Mesangial cell (primary cell): ENCODE measurements around the gene CLDN5. TPM values are rescaled to one million over a fixed set of nuclear protein-coding genes. Genes with fewer than 3 reads are reported as not detected.

Experiments used
- total RNA-seq: library from RNA; depleted of rRNA; stranded (reverse); fragments of >200 nt; gene quantifications from 2 replicates; pipeline ENCODE4 v1.2.3, GENCODE V29; 2015

CLDN5 gene, protein sequence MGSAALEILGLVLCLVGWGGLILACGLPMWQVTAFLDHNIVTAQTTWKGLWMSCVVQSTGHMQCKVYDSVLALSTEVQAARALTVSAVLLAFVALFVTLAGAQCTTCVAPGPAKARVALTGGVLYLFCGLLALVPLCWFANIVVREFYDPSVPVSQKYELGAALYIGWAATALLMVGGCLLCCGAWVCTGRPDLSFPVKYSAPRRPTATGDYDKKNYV
- total RNA-seq, result 0.13 TPM in 1 of 2 replicates, not detected in the other

DNA sequence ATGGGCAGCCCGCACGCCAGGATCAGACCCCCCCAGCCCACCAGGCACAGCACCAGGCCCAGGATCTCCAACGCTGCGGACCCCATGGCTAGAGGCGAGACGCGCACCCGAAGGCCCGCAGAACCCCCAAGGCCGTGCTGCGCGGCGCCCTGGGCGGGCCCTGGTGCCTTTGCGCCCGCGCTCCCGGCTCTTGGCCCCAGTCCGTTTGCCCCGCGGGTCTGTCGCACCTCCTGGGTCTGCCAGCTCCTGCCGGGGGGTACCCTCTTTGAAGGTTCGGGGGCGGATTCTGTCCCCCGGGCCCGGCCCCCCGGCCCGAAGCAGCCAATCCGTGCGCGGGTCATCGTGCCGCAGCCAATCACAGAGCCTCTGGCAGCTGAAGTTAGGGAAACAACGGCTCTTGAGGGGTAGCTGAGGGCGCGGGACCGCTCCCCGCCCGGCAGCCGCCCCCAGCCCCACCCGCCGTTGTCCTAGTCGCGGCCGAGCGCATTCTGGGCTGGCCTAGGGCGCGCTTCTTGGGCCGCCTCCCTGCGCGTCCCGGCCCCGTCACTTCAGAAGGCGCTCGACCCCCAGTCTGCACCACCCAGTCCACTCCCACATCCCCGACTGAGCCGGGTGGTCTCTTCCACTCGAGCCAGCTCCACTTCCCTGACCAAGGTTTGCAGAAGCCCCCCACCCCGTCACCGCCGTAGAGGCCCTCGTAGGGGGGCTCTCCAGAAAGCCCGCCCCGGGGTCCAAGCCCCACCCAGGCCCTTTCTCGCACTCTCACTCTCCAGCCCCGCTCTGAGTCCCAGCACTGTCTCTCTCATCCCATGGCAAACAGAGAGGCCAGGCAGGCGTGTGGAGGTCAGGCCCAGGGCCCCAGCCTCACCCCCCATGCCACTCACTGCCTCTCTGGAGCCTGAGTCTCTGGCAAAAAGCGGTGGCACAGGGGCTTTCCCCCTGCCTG, at the start of gene CLDN5:
Gene CLDN5, minus strand, starts transcription at position 241 of the 946 bp plus-strand sequence. Its CDS starts 155 bp downstream, at position 86.

DNA sequence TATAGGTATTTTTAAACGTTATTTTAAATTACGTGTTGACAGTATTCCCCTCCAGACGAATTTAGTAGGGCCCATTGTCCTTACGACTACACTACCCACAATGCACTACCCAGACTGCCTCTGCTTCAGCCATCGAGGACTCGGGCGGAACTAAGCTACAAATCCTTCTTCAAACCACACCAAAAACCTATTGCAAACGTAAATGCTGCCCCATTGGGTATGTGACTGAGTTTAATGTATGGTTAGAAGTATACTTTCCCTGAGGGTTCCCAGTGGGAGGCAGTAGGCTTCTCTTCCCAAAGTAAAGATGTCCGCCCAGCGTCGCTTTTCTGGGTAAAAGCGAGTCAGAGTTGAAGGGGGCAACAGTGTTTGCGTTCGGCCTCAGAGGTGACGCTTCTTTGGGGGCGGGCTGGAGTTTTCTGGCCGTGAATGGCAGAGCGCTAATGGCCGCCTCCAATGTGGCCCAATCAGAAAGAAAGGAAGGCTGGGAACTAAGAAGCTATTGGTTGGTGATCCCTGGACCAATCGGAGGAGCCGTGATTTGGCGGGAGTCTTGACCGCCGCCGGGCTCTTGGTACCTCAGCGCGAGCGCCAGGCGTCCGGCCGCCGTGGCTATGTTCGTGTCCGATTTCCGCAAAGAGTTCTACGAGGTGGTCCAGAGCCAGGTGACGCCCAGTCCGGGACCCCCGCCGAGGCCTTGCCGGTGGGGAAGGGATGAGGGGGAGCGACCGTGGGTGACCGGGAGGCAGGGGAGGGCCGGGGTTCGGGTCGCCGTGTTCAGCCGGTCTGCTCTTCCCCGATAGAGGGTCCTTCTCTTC, 44.6 kb downstream of the CLDN5 start, which contains the start of gene CDC45:
Gene CDC45, plus strand, starts transcription at position 566 of the 818 bp plus-strand sequence. Its CDS starts 49 bp downstream, at position 615.

DNA sequence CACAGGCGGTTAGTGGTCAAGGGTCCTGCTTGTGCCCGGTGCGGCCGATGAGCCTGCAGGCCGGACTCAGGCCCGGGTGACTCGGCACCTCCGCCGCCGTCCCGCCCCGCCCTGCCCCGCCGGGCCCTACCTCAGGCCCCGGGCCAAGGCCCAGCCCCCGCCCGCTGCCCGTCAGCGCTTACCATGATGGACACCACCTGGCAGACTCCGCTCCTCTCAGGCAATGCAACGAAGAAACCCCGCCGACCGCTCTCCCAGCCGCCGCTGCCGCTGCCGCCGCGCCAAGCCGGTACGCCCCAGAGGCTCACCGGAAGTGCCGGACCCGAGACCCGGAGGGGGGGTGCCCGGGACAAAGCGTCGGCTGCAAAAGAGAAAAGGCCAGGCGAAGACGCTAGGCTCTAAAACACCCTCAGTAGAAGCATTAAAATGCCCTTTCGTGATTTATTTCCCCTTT, 45.3 kb downstream of the CLDN5 start, which contains the start of gene UFD1:
Gene UFD1, minus strand, starts transcription at position 293 of the 454 bp plus-strand sequence. Its CDS starts 108 bp downstream, at position 185.

Other genes starting within 250 kb of the CLDN5 start
- gene CLTCL1, start 232.7 kb downstream of the CLDN5 start, total RNA-seq, result 17.1 and 23.2 TPM in 2 replicates
- gene HIRA, start 92.7 kb downstream of the CLDN5 start, total RNA-seq, result 24.6 and 26.0 TPM in 2 replicates
- 36.3 and 40.9 TPM in 2 replicates for gene MRPL40, start 91.9 kb downstream of the CLDN5 start, total RNA-seq
- gene C22orf39, start 76.7 kb downstream of the CLDN5 start, total RNA-seq, result 39.4 and 41.6 TPM in 2 replicates
- gene UFD1, start 45.2 kb downstream of the CLDN5 start, total RNA-seq, result 32.5 and 57.5 TPM in 2 replicates
- gene CDC45, start 44.5 kb downstream of the CLDN5 start, total RNA-seq, result 2.5 and 42.9 TPM in 2 replicates
- 6.4 and 11.3 TPM in 2 replicates for gene SEPTIN5, start 190.1 kb upstream of the CLDN5 start, total RNA-seq
- gene GP1BB, start 199.1 kb upstream of the CLDN5 start, total RNA-seq, result 1.8 and 2.4 TPM in 2 replicates
- gene TBX1, start 236.4 kb upstream of the CLDN5 start, total RNA-seq, result not detected in 2 replicates